Muscle layer of duodenum (tissue), 2 donors: Measurements from ENCODE around the gene CCDC92B.
"Not testable (repeated sequence)": the region's sequence is repeated elsewhere in the genome, so short reads cannot be mapped to it uniquely, and the experiment has no call there.

Experiments used
- H3K27ac ChIP-seq: one replicate; pipeline ENCODE4 v1.7.0; 2013; ENCODE audit warnings: mild to moderate bottlenecking, low read length
- H3K27me3 ChIP-seq: one replicate; pipeline ENCODE4 v1.7.0; 2013; ENCODE audit warnings: low read depth, mild to moderate bottlenecking, control low read depth, low read length
- H3K36me3 ChIP-seq, 2 donors: one replicate each; pipeline ENCODE4 v1.7.0; 2013; ENCODE audit warnings: low read length in 2 of 2, control low read depth in 1 of 2, mild to moderate bottlenecking in 1 of 2; ENCODE audit not compliant: insufficient read depth in 2 of 2, control insufficient read depth in 1 of 2
- H3K4me1 ChIP-seq, 2 donors: one replicate each; pipeline ENCODE4 v1.7.0; 2013; ENCODE audit warnings: low read length in 2 of 2, mild to moderate bottlenecking in 2 of 2, control low read depth in 1 of 2, moderate library complexity in 1 of 2; ENCODE audit not compliant: insufficient read depth in 2 of 2, control insufficient read depth in 1 of 2
- H3K4me3 ChIP-seq, 2 donors: one replicate each; pipeline ENCODE4 v1.7.0; 2013; ENCODE audit warnings: low read length in 2 of 2, low read depth in 1 of 2, mild to moderate bottlenecking in 1 of 2
- H3K9me3 ChIP-seq, 2 donors: one replicate each; pipeline ENCODE4 v1.7.0; 2013; ENCODE audit warnings: low read length in 2 of 2, control low read depth in 1 of 2, mild to moderate bottlenecking in 1 of 2; ENCODE audit not compliant: control insufficient read depth in 1 of 2
- donor health status: healthy.

The CCDC92B gene

GRCh38 chr17:2786176-2786881 is 36.9 kb upstream of the CCDC92B start:
- H3K27ac ChIP-seq: no peak overlapping the region
- no peaks in the 10 kb centered on the region for H3K4me1 ChIP-seq
- H3K9me3 ChIP-seq: peaks cover 0 to 5% of the 10 kb centered on the region in 2 donors
- H3K27me3 ChIP-seq: no peaks in the 10 kb centered on the region
- H3K4me3 ChIP-seq: no peak overlapping the region
- H3K36me3 ChIP-seq: no peaks in the 10 kb centered on the region

- not testable (repeated sequence) for H3K36me3 ChIP-seq, H3K9me3 ChIP-seq, H3K27ac ChIP-seq, H3K4me1 ChIP-seq, H3K4me3 ChIP-seq, H3K27me3 ChIP-seq
These were observed 35.9 kb upstream of the CCDC92B start for GRCh38 chr17:2785376-2785775.

- no peak overlapping the region for H3K27ac ChIP-seq
- no peak overlapping the region for H3K4me3 ChIP-seq
- H3K9me3 ChIP-seq: peaks cover 0 to 5% of the 10 kb centered on the region in 2 donors
- no peaks in the 10 kb centered on the region for H3K27me3 ChIP-seq
- no peaks in the 10 kb centered on the region for H3K4me1 ChIP-seq
- no peaks in the 10 kb centered on the region for H3K36me3 ChIP-seq
These were observed 35.4 kb upstream of the CCDC92B start for GRCh38 chr17:2784864-2785263.

DNA sequence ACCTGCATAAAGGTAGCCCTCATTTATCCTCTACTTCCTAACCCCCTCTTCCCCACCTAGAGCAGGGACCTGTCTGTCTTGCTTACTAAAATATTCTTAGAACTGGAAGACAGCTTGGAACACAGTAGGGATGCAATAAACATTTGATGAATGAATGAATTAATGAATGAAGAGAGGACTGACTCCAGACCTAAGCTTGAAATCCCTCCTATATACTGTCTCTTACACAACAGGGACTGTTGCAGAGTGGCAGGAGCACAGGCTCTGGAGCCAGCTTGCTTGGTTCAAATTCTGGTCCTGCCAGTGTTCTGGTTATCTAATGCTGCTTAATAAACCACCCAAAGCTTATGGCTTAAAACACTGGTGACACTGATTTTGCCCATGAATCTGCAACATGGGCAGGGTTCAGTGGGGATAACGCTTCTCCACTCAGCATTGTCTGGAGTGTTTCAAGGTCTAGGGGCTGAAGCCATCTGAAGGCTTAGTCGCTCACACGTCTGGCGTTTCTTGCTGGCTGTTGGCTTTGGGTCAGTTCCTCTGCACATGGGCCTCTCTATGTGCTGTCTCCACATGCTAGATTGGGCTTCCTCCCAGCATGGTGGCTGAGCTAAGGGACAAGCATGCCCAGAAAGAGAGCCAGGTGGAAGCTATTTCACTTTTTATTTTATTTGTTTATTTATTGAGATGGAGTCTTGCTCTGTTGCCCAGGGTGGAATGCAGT is 34.0 kb upstream of the CCDC92B start:
- no peaks in the 10 kb centered on the region for H3K4me1 ChIP-seq
- H3K9me3 ChIP-seq: peaks cover 0 to 5% of the 10 kb centered on the region in 2 donors
- no peak overlapping the region for H3K4me3 ChIP-seq
- no peaks in the 10 kb centered on the region for H3K27me3 ChIP-seq
- no peak overlapping the region for H3K27ac ChIP-seq
- no peaks in the 10 kb centered on the region for H3K36me3 ChIP-seq

GRCh38 chr17:2782055-2782454 is 32.6 kb upstream of the CCDC92B start:
- H3K4me1 ChIP-seq: peaks cover 0 to 3% of the 10 kb centered on the region in 2 donors
- H3K4me3 ChIP-seq: no peak overlapping the region
- peaks cover 3% of the 10 kb centered on the region for H3K27me3 ChIP-seq
- H3K9me3 ChIP-seq: peaks cover 0 to 5% of the 10 kb centered on the region in 2 donors
- H3K36me3 ChIP-seq: no peaks in the 10 kb centered on the region
- no peak overlapping the region for H3K27ac ChIP-seq

GRCh38 chr17:2781598-2781997 is 32.1 kb upstream of the CCDC92B start:
- H3K36me3 ChIP-seq, H3K27ac ChIP-seq, H3K4me3 ChIP-seq, H3K9me3 ChIP-seq, H3K4me1 ChIP-seq, H3K27me3 ChIP-seq: not testable (repeated sequence)

- no peaks in the 10 kb centered on the region for H3K36me3 ChIP-seq
- peaks cover 0 to 5% of the 10 kb centered on the region in 2 donors for H3K9me3 ChIP-seq
- no peak overlapping the region for H3K4me3 ChIP-seq
- peaks cover 4% of the 10 kb centered on the region for H3K27me3 ChIP-seq
- H3K27ac ChIP-seq: no peak overlapping the region
- peaks cover 0 to 10% of the 10 kb centered on the region in 2 donors for H3K4me1 ChIP-seq
These were observed 31.5 kb upstream of the CCDC92B start for GRCh38 chr17:2780931-2781454.

GRCh38 chr17:2780256-2780655 is 30.8 kb upstream of the CCDC92B start:
- H3K9me3 ChIP-seq: peaks cover 0 to 5% of the 10 kb centered on the region in 2 donors
- H3K36me3 ChIP-seq: no peaks in the 10 kb centered on the region
- no peak overlapping the region for H3K27ac ChIP-seq
- H3K4me3 ChIP-seq: no peak overlapping the region
- H3K4me1 ChIP-seq: peaks cover 0 to 10% of the 10 kb centered on the region in 2 donors
- H3K27me3 ChIP-seq: peaks cover 9% of the 10 kb centered on the region

DNA sequence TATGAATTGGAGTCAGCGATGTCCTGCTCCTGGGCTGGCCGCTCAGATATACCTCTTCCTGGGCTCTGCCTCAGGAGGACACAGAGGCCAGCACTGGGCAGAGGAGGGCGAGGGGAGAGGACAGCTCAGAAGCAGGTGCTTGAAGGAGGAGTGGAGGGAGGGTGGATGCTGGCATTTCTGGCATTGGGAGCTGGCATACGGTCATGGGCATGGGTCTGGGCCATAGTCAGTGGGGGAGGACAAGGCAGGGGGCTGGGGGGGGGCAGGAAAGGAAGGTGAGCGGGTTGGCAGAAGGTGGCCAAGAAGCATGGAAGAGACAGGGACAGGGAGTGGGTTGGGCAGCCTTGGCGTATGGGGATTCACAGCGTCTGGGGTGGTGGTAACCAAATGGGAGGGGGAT is 30.1 kb upstream of the CCDC92B start:
- H3K4me1 ChIP-seq: peaks cover 0 to 10% of the 10 kb centered on the region in 2 donors
- H3K27me3 ChIP-seq: peaks cover 12% of the 10 kb centered on the region
- H3K27ac ChIP-seq: no peak overlapping the region
- H3K36me3 ChIP-seq: no peaks in the 10 kb centered on the region
- no peak overlapping the region for H3K4me3 ChIP-seq
- H3K9me3 ChIP-seq: peaks cover 0 to 5% of the 10 kb centered on the region in 2 donors

GRCh38 chr17:2778489-2778888 is 29.0 kb upstream of the CCDC92B start:
- Histone ChIP-seq H3K27ac (no peak overlapping the region), H3K36me3 (no peaks in the 10 kb centered on the region), H3K4me1 (peaks cover 0 to 10% of the 10 kb centered on the region in 2 donors), H3K9me3 (peaks cover 0 to 2% of the 10 kb centered on the region in 2 donors), H3K4me3 (no peak overlapping the region), H3K27me3 (peaks cover 12% of the 10 kb centered on the region)

DNA sequence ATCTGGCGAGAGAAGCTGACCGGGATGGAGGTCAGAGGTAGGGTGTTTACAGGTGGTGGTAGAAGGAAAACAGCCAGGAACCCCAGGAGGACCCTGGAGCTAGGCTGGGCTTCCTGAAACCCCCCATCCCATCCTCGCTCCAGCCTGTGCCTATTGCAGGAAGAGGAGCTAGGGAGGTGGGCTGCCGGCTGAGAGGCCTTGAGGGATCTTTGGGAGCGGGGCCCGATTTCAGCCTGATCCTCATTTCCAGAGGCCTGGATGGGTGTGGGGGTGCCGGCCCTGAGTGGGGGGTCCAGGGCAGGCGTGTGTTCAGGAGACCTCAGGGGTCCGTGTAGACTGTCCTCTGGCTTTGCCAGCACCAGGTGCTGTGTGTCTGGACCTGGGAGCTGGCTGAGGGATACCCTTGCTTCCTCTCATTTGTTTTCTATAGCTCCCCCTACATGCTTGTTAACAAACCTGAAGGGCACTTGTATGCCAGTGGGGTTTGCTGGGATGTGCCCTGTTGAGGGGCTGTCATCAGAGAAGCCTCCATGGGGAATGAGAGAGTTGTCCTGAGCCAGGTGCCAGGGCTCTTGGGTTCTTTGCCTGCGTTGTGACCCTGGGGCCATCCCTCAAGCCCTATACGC is 27.9 kb upstream of the CCDC92B start:
- Histone ChIP-seq H3K36me3 (no peaks in the 10 kb centered on the region), H3K27ac (no peak overlapping the region), H3K9me3 (no peaks in the 10 kb centered on the region), H3K4me3 (peak overlapping the region in 1 of 2 donors; percentile 3), H3K27me3 (peaks cover 12% of the 10 kb centered on the region), H3K4me1 (peaks cover 0 to 10% of the 10 kb centered on the region in 2 donors)
